ENCODE data around the gene MYADM.
"Not testable (repeated sequence)": the region's sequence is repeated elsewhere in the genome, so short reads cannot be mapped to it uniquely, and the experiment has no call there.

Gene MYADM

GRCh38 chr19:53868892-53869804, 1.5 kb downstream of the MYADM start:
- peak; percentile 60 to 94 (median 88) for DNase-seq

- not testable (repeated sequence) for DNase-seq
Measured at GRCh38 chr19:53869805-53870484, 2.3 kb downstream of the MYADM start.

- peak in 1 of 5 experiments; percentile 10 for DNase-seq
Measured at GRCh38 chr19:53870485-53870844, 2.8 kb downstream of the MYADM start.

- DNase-seq: peak in 1 of 5 experiments; percentile 12
Measured at GRCh38 chr19:53871454-53871853, 3.8 kb downstream of the MYADM start.

GRCh38 chr19:53872762-53873161, 5.1 kb downstream of the MYADM start:
- DNase-seq: peak in 1 of 5 experiments; percentile 16

GRCh38 chr19:53873773-53874605, 6.3 kb downstream of the MYADM start:
- DNase-seq: peak in 2 of 5 experiments; percentile 23 to 26

- peak in 2 of 5 experiments; percentile 39 to 74 for DNase-seq
Measured at GRCh38 chr19:53874606-53874990, 6.9 kb downstream of the MYADM start.

- DNase-seq: no peak
Measured at GRCh38 chr19:53875602-53876325, 8.1 kb downstream of the MYADM start.

- no peak for DNase-seq
Measured at GRCh38 chr19:53876651-53877224, 9.1 kb downstream of the MYADM start.

GRCh38 chr19:53877361-53877766, 9.7 kb downstream of the MYADM start:
- peak in 3 of 5 experiments; percentile 28 to 65 (median 38) for DNase-seq

- peak in 1 of 5 experiments; percentile 6 for DNase-seq
Measured at GRCh38 chr19:53878776-53879139, 11.1 kb downstream of the MYADM start.

- DNase-seq: peak; percentile 44 to 84 (median 64)
Measured at GRCh38 chr19:53879140-53880081, 11.7 kb downstream of the MYADM start.

- DNase-seq: no peak
Measured at GRCh38 chr19:53880711-53881481, 13.2 kb downstream of the MYADM start.

- DNase-seq: peak; percentile 24 to 61 (median 54)
Measured at GRCh38 chr19:53881482-53882390, 14.1 kb downstream of the MYADM start, which contains the start of gene PRKCG. PRKCG (plus strand) TSS chr19:53882197; CDS start chr19:53882495, 298 bp downstream.

- DNase-seq: no peak
Measured at GRCh38 chr19:53882391-53883050, 14.8 kb downstream of the MYADM start.

- DNase-seq: peak in 2 of 5 experiments; percentile 9 to 46
Measured at GRCh38 chr19:53883231-53883661, 15.6 kb downstream of the MYADM start.

- DNase-seq: no peak
Measured at GRCh38 chr19:53883741-53884140, 16.1 kb downstream of the MYADM start.

GRCh38 chr19:53884256-53884655, 16.6 kb downstream of the MYADM start:
- DNase-seq: no peak

Data from T-helper 2 cell (primary cell).